SKM-1 (cell line): ENCODE measurements around the gene EDIL3.
"Not testable (repeated sequence)": the region's sequence is repeated elsewhere in the genome, so short reads cannot be mapped to it uniquely, and the experiment has no call there.

Experiments
- DNase-seq: peaks from one replicate; lab custom pipeline; 2025; ENCODE audit not compliant: unreplicated experiment; lab: John Stamatoyannopoulos, UW

Gene EDIL3

DNA sequence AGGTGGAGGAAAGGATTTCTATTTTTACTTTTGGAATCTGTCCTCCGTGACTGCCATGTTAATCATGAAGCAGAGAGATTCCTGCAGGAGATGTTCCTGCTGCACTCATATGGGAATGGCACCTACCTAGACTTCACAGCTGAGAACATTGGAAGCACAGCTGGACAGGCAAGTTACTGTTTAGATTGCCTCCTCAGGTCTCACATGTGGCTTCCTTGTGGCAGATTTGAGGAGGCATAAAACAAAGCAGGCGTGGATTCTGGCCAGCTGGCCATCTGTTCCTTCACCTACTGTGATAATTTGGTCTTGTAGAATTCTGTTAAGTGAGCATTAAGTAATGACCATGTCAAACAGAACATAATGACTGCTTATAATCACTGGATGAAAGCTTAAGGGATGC lies 193.4 kb downstream of the EDIL3 start:
- DNase-seq: no peak

DNA sequence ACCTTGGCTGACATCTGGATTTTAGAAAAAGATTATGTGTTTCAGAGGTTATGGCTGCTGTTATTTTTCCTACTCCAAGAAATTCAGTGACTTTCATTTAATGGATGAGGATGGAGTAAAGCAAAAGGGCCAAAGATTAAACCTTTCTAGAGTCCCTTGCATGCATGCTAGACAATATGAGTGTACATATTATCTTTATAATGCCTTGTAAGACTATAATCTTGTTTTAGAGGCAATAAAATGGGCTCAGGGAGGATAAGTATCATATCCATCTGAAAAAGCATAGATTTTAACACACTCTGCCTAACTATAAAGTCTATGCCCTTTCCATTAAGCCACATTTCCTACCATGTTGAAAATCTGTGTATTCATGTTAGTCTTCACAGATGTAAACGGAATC lies 199.8 kb downstream of the EDIL3 start:
- no peak for DNase-seq

DNA sequence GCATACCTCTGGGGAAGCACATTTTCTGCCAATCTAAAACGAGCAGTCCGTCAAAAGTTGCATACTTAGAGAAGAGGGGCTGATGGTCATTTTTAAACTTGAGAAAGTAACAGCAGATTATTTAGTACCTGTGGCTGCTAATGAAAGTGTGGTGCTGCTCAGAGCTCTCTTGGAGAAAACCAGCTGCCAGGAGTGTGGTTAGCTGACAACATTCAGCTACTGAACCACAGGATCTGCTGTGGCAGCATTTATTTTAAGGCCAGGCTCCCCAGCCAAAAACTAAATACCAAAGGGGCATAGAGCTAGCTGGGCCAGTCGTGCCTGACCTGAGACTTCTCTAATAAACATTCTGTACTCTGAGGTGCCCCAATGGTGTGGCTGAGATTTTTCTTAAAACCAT lies 203.6 kb downstream of the EDIL3 start:
- no peak for DNase-seq

DNA sequence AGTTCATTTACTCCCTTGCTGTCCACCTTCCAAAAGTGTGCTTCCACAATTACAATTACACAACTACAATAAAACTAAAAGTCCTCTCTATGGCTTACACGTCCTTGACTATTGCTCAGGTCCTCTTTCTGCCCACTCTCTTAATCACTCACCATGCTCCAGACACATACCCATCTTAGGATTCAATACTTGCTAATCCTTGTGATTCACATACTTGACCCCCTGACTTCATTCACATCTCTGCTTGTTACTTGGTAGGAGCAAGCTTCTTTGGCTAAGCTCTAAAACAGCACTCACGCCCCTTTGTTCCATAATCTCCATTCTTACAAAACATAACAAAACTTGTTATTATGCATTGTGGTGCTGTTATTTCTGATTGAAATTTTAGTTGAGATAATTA lies 215.8 kb downstream of the EDIL3 start:
- DNase-seq: no peak

DNA sequence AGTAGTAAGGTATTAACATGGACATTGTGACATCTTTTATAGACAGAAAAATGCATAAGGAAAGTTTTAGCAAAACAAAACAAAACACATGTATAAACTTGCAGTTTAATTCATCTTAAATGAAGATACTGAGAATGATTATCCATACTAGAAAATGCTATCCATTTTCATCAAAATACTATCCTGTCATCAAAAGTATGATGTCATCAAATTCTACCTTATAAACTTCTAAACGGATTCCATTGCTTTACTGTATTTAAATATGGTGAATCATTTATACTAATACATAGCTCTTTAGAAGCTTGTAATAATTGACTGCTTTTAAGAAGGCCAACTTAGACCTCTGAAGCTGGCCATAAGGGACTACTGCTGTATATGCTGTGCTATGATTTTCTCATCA lies 221.0 kb downstream of the EDIL3 start:
- DNase-seq: no peak

DNA sequence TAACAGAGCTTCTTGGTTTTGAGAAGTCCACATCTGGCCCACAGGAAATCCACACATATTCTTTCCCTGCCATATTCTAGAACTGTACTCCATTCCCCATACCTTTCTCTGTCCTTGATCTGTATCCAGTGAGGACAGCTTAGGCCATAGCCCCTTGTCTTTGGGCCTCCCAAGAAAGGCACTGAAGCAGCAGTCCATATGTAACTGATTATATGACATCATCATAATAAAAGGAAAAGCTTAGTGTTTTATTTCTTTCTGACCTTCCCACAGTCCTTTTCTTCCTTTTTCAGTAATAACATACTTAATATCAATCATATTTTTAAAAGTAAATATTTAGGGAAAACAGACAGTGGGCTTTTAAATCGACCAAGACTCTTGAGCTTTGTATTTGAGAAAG lies 222.0 kb downstream of the EDIL3 start:
- DNase-seq: no peak

DNA sequence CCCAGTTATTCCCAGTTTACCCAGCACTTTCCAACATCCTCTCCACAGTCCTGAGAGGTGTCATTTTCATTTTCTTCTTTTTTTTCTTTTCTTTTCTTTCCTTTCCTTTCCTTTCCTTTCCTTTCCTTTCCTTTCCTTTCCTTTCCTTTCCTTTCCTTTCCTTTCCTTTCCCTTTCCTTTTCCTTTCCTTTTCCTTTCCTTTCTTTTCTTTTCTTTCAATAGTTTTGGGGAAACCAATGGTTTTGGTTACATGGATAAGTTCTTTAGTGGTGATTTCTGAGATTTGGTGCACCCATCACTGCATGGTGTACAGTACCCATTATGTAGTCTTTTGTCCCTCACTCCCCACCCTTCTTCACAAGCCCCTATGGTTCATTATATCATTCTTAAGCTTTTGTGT lies 224.0 kb downstream of the EDIL3 start:
- DNase-seq: not testable (repeated sequence)

DNA sequence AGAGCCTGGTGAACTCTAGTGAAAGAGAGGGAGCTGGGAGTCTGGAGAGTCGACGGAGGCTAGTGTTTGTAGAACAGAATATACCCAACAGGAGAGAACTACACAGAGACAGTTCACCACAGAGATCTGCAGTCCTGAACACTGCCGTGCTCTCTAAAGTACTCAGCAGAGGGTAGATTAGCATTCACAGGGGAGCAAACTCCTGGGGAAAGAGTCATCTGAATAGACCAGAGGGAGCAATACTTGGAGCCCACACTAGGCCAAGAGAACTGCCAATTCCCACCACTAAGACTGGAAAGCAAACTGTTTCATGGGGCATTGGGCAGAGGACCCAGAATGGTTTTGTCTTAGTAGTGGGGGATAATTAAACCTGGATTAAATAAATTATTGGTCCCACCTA lies 235.6 kb downstream of the EDIL3 start:
- DNase-seq: no peak

DNA sequence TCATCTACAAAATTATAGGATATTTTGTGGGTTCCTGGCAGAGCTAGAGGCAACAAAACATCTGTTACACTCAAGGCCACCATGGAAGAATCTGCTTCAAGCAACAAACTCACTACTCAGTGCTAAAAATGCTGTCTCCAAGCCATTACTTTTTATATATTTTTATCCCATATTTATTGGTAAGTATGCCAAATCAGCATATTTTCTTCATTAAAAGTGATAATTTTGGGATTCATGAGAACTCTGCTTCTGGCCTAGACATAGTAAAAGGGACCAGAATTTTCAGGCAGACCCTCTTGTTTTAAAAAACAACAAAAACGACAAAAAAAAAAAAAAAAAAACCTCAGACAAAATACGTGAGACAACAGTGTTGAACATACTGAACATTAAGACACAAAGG lies 236.0 kb downstream of the EDIL3 start:
- no peak for DNase-seq

DNA sequence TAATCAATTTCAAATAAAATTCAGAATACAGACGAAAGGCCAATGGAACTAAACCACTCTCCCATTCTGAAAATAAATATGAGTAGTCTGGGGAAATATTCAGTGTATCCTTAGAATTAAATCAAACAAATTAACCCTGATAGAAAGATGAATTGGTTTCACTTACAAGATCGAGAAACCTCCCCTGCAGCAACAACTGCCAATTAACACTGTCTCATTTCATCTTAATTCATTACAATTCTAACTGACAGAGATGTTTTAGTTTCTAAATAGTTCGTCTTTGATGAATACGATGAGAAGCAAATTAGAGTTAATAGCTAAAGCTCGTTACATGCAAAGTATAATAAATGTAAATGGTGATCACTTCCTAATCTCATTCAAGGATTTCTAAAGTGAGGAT lies 247.1 kb downstream of the EDIL3 start:
- DNase-seq: no peak

DNA sequence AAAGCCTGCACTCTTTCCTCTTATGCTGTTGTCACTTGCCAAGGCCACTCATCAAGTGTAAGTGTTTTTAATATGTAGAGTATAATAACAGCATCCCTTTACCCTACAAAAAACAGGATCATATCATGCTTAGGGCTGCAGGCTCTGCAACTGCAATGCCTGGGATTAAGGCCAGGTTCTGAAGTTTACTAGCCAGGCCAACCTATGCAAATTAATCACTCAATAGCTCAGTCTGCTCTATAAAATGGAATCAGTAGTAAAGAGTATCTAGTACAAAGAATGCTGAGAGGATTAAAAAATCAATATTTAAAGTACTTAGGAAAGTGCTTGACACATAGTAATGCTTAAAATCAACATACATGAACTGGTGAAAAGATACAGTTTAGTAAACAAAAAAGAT lies 253.3 kb downstream of the EDIL3 start:
- DNase-seq: no peak

DNA sequence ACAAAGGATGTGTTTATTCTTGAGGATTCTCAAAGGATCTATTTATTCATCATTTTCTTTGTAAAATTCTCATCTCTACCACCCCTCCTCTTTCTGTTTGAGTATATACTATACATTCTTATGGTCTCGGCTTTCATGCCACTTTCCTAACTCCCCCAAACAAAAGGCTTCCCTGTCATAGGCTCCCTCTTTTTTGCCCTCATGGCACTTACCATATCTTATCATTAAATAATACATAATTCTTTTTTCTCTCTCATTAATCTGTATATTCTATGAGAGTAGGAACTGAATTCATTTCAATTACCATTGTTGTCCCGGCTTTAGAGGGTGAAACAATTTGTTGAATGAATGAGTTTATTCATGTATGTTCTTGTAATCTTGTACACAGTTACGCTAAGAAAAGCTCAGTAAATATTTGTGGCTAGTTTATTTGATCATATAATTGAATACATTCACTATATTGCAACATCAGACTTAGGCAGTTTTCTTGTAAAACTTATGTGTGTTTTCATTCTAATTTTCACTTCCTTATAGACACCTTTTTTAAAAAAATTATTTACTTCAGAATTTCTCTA lies 254.6 kb downstream of the EDIL3 start:
- no peak for DNase-seq

DNA sequence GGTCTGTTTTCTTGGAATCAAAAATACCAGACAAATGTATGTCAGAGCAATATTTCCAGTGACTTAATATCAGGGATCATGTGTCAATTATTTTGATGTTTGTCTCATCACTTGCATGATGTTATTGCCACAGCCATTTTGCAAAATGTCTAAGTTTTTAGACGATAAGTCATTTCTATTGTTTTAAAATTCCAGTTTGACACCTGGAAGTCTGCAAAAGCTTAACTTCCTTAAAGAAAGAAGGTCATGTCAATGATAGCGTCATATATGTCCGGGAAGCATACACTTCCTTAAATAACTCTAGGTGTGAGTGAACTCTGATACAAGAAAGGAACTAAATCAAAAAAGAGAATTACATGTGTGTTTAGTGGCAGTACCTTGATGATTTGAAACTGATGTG lies 259.5 kb downstream of the EDIL3 start:
- no peak for DNase-seq

DNA sequence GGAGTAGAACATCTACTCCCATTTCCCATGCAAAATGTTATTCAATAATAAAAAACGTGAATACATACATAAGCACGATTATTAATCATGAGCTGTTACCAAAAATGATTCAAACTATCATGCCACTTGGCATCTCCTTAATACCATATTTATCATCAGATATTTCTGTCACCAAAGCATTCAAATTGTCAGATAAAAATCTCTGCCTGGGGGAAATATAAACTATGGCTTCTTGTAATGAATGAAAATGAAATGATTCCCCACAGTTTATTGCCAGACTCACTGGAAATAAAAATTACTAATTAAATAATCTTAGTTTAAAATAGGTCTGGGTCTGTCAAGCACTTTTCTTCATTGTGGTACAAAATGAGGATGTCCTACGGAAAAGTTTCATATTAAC lies 265.4 kb downstream of the EDIL3 start:
- DNase-seq: no peak

DNA sequence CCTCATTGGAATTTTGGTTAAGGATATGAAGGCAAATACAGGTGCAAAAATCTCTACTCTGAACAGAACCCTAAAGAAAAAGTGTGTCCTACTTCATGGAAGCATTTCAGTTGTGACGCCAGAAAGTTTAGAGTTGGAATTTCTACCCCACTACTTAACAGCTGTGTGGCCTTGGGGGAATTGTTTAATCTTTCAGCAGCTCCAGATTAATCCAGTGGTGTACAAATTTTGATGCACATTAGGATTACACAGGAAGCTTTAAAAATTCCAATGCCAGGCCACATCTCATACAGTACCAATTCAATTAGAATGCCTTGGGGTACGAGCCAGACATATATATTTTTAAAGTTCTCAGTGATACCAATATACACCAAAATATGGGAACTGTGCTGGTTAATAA lies 266.1 kb downstream of the EDIL3 start:
- no peak for DNase-seq

DNA sequence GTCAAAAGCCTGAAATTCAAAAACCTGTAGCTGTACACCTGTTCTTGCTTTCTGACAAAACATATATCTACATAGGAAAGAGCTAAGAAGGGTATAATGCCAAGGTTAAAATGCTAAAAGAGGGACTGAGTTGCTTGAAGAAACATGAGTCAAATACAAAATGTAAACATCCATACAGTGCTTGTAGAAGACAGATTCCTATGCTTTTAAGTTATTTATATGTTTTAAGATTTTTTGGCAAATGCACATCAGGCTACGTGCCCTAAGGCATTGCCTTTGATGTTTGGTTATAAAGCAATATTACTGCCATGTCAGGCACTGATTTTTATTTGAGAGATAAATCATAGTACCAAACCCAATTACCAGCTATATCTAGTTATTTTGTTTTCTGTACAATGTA lies 269.0 kb downstream of the EDIL3 start:
- no peak for DNase-seq

DNA sequence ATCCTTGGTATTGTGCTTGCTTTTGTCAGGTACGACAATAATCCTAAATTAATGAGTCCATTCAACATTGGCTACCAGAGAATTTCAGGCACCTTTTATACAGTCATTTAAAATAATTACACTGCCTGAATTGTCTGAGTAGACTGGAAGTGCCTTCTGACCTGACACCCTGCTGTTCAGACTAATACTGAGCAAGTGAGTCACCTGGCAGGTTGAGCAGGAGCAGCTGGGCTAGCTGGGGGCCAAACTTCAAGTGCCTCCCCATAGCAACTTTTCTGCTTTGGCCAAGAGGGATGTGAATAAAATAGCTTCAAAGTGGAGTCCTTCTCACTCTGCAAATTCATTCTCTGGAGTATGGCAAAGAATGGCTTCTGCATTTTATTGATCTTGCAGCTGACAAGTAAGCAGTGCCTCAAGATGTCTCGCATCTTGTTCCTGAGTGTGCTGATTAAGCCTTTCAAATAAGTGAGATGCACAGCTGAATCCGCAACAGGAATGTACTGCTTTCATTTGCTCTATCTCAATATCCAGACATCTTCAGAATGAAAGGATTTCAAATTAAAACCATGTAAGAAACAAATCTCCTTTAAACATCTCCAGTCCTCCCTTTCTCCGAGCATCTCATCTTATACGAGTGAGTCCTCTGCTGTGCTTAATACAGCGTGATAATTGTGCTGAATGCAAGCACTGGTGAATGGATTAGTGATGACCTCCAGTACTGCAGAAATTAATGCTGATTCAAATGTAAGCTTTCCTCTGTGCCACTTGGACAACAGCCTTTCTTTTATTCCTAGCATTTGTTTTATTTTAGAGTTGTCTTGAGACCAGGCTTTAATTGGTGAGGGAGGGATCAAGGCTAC lies 271.2 kb downstream of the EDIL3 start:
- DNase-seq: no peak

DNA sequence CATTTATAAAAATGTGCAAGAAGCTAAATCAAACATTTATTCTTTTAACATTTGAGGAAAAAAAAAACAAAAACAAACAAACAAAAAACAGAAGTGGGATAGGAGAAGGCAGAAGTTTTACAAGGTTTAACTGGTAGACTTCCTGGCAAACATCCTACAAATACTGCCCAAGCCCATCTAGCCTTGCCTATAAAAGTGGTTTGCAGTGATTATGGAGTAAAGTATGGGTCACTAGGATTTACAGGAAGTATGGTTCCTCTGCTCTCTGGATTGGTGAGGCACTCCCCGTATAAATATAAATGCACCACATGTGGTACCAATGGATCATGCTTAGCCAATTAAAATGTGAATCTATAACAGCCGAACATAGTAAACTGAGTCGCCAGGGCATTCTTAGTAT lies 291.9 kb downstream of the EDIL3 start:
- DNase-seq: no peak

DNA sequence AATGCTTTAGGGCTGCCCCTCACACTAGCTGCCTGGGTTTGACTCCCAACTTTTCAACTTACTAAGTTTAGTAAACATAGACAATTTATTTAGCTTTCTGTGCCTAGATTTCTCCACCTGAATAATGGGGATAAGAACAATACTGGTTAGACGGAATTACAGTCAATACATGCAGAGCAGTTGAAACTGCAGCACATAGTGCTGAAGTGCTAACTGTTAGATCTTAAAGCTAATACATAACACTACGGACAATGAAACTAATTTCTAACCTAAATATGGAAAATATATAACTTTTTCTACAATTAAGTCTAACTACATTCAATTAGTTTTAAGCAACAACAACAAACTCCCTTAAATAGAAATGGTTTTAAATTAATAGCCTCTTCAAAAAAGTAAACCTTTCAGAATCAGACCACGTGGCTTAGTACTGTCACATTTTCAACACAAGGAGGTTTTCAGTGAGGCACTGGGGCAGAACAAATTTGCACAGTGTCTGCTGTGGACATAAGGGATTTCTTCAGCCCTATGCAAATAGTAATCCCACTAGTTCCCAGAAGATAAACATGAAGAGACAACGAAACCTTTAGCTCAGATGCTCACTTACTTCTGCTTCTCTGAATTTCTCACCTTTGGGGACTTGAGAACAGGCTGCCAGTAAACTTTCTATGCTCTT lies 293.4 kb downstream of the EDIL3 start:
- no peak for DNase-seq

DNA sequence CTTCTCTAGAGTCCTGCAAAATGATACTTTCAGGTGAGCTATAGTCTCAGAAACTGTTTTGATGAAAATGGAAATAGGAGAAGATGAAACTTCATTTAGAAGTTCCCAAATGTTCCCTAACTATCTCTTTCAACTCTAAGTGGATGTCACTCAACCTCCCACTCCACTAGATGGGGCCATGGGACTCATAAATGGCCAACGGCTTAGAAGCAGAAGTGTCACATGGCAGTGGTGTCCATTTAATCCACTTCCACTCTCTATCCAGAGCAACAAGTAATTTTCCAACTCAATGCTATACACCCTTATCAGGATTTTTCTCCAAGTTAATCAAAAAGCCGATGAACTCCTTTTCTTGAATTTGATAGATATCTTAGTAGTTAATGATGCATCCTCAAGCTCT lies 295.7 kb downstream of the EDIL3 start:
- no peak for DNase-seq

DNA sequence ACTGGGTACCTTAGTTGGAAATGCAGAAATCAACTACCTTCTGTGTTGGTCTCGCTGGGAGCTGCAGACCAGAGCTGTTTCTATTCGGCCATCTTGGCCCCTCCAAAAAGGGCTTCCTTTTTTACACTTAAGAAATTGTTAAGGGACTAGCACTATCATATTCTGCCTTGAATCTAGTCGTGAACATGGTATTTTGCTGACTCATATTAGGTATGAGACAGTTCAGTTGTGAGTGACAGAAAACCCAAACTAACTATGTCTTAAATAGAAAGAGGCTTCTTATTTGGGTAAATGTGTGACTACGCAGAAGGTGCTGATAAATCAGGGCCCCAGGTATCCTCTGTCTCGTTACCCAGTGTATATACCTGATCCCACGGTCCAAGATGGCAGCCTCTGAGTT lies 298.2 kb downstream of the EDIL3 start:
- no peak for DNase-seq

DNA sequence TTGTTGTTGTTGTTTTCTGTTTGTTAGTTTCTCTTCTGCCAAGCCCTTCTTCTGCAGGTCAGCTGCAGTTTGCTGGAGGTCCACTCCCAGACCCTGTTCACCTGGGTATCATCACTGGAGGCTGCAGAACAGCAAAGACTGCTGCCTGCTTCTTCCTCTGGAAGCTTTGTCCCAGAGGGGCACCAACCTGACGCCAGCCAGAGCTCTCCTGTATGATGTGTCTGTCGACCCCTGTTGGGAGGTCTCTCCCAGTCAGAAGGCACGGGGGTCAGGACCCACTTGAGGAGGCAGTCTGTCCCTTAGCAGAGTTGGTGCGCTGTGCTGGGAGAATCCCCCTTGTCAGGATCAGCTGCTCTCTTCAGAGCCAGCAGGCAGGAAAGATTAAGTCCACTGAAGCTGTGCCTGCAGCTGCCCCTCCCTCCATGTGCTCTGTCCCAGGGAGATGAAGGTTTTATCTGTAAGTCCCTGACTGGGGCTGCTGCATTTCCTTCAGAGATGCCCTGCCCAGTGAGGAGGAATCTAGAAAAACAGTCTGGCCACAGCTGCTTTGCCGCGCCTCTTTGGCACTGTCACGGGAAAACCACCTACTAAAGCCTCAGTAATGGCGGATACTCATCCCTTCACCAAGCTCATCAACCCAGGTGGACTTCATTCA lies 299.2 kb downstream of the EDIL3 start:
- no peak for DNase-seq
